PC-3 (cell line): Measurements from ENCODE around the gene SETD1A. TPM values are rescaled to one million over a fixed set of nuclear protein-coding genes. Genes with fewer than 3 reads are reported as not detected.

ENCODE experiments used
- ATAC-seq: fragments of 200-7000 bp; cut with Tn5 transposase; 2 replicates; pipeline ENCODE4 v1.9.1; 2020; ENCODE audit warnings: mild to moderate bottlenecking, moderate library complexity
- BruUV-seq: library from RNA; stranded (reverse); fragments of 400-500 nt; replicated peaks from 2 replicates; lab custom pipeline; 2021; lab: Mats Ljungman, UMichigan
- CTCF ChIA-PET: fragments of 300-600 bp; sonication (Branson Sonifier 250); formaldehyde crosslinking; loops from one replicate; lab custom pipeline; 2022; ENCODE audit warnings: antibody characterized with exemption; lab: Charles Lee
- POLR2A ChIA-PET: fragments of 300-600 bp; sonication (Branson Sonifier 250); formaldehyde crosslinking; loops from one replicate; lab custom pipeline; 2022; ENCODE audit warnings: antibody characterized with exemption; ENCODE audit not compliant: unreplicated experiment; lab: Charles Lee
- DNase-seq: peaks from one replicate; pipeline ENCODE4 v3.0.0-alpha.2; 2015
- H2AFZ ChIP-seq: fragments of 300-600 bp; sonication (generic); 2 replicates; pipeline ENCODE4 v1.6.0; 2016; ENCODE audit warnings: antibody characterized with exemption, low read length
- H3F3A ChIP-seq: fragments of 300-600 bp; sonication (generic); one replicate; pipeline ENCODE4 v1.6.0; 2017; ENCODE audit warnings: antibody characterized with exemption, low read length, control low read depth, mild to moderate bottlenecking; ENCODE audit not compliant: unreplicated experiment
- H3K27ac ChIP-seq: fragments of 300-600 bp; sonication (generic); 2 replicates; pipeline ENCODE4 v1.5.1; 2016; ENCODE audit warnings: mild to moderate bottlenecking, low read length
- H3K27me3 ChIP-seq: fragments of 300-600 bp; sonication (generic); 2 replicates; pipeline ENCODE4 v1.6.1; 2016; ENCODE audit warnings: low read length, mixed read lengths
- H3K36me3 ChIP-seq: fragments of 300-600 bp; sonication (generic); 2 replicates; pipeline ENCODE4 v1.6.1; 2016; ENCODE audit warnings: low read depth, mixed run types, low read length, mixed read lengths
- H3K4me1 ChIP-seq: fragments of 300-600 bp; sonication (generic); 2 replicates; pipeline ENCODE4 v1.5.1; 2016; ENCODE audit warnings: low read length; ENCODE audit not compliant: insufficient read depth
- H3K4me2 ChIP-seq: fragments of 300-600 bp; sonication (generic); 2 replicates; pipeline ENCODE4 v1.6.0; 2016; ENCODE audit warnings: low read length
- H3K4me3 ChIP-seq: fragments of 300-600 bp; sonication (generic); 2 replicates; pipeline ENCODE4 v1.5.1; 2016; ENCODE audit warnings: mild to moderate bottlenecking, low read length, mixed read lengths
- H3K79me2 ChIP-seq: fragments of 300-600 bp; sonication (generic); 2 replicates; pipeline ENCODE4 v1.6.1; 2017; ENCODE audit warnings: low read length, mixed read lengths
- H3K9ac ChIP-seq: fragments of 300-600 bp; sonication (generic); 2 replicates; pipeline ENCODE4 v1.6.0; 2016; ENCODE audit warnings: mild to moderate bottlenecking, low read length
- H3K9me2 ChIP-seq: fragments of 300-600 bp; sonication (generic); replicated peaks from 2 replicates; pipeline ENCODE4 v1.6.1; 2016; ENCODE audit warnings: mixed run types, low read length, mixed read lengths
- H3K9me3 ChIP-seq: fragments of 300-600 bp; sonication (generic); 2 replicates; pipeline ENCODE4 v1.6.1; 2016; ENCODE audit warnings: low read length, mixed read lengths
- H4K20me1 ChIP-seq: fragments of 300-600 bp; sonication (generic); 2 replicates; pipeline ENCODE4 v1.6.1; 2016; ENCODE audit warnings: low read length, mixed read lengths
- CTCF ChIP-seq: fragments of 300-600 bp; sonication (generic); conservative IDR thresholded peaks from 2 replicates; pipeline ENCODE4 v1.5.1; 2017; ENCODE audit warnings: antibody characterized with exemption, low read depth, mild to moderate bottlenecking, low read length
- EZH2 ChIP-seq: fragments of 300-600 bp; sonication (generic); IDR thresholded peaks from one replicate; pipeline ENCODE4 v1.6.1; 2017; ENCODE audit warnings: antibody characterized with exemption, mild to moderate bottlenecking, low read length; ENCODE audit not compliant: unreplicated experiment
- EZH2phosphoT487 ChIP-seq: fragments of 300-600 bp; sonication (generic); IDR thresholded peaks from 2 replicates; pipeline ENCODE4 v1.6.1; 2018; ENCODE audit warnings: mild to moderate bottlenecking, antibody characterized with exemption, low read length, borderline replicate concordance
- intact Hi-C: fragments of 100-400 bp; cut with micrococcal nuclease; formaldehyde crosslinking; loops from 2 replicates; pipeline ENCODE4 v1.9.0; 2023
- total RNA-seq: library from RNA; depleted of rRNA; stranded (reverse); fragments of >200 nt; gene quantifications from 2 replicates; pipeline ENCODE4 v1.2.3, GENCODE V29; 2014

SETD1A gene
- total RNA-seq, 1 experiment from 2014 or later = 7.9 TPM

DNA sequence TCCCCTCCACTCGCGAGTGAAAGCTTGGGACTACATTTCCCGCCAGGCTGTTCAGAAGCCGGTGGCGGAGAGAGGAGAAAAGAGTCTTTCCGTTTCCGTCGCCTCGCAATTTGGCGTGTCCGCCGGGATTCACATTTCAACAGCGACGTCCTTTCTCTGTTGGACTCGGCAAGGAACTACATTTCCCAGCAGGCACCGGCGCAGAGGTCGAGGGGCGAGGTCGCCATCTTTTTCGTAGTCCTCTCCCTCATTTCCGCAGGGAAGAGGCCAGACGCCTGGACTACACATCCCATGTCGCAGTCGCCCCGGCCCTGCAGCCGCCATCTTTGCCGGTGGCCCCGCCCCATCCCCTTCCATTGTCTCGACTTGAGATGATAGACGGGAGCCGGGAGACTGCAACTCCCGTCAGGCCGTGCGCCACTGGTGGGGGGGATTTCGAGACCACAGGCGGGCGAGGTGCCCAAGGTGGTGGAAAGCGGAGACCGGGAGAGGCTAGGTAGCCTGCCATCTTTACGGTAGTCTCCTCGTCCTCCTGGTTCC, 35.1 kb upstream of the SETD1A start:
- CTCF ChIA-PET = no interaction called here
- intact Hi-C loops = loop anchor here (1.0 kb wide), 1 partner anchor 26 kb away; the partner anchor contains the start of gene CTF1
- peak overlapping the region; percentile 86 for H3K9ac ChIP-seq

DNA sequence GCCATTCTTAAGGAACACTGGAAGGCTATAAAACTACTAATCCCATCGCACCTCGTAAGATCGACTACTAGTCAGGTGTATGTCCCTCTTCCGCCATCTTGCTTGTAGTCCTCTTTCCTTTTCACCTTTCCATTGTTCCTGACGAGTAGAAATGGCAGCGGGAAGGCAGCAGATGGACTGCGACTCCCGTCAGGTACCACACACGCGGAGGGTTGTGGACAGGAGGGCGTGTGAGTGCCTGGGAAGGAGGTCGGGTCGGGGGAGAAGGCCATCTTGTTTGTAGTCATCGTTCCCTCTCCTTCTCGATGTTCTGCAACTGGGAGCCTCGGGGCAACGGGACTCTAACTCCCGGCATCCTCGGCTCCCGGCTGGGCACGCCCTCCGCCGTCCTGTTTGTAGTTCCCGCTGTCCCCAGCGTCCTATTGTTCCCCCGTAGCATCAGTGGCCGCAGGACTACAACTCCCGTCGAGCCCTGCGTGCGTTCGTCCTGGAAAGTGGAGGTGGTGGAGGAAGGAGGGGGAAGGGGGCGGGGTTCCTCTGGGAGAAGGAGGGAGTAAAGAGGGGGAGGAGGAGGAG, 34.5 kb upstream of the SETD1A start:
- Histone ChIP-seq H3K9ac (peak overlapping the region; percentile 86), H3K36me3 (no peaks in the 10 kb centered on the region; the same call in 1 of the 2 replicates), H3K27me3 (no peaks in the 10 kb centered on the region), H4K20me1 (no peaks in the 10 kb centered on the region), H3K4me2 (peak overlapping the region; percentile 73), H2AFZ (peak overlapping the region; percentile 77), H3K27ac (peak overlapping the region; percentile 78), H3K9me2 (no peaks in the 10 kb centered on the region), H3K9me3 (no peaks in the 10 kb centered on the region), H3K4me3 (peak overlapping the region; percentile 86), H3K4me1 (peaks cover 7% of the 10 kb centered on the region), H3F3A (no peaks in the 10 kb centered on the region), H3K79me2 (peaks cover 6% of the 10 kb centered on the region)
- ChIA-PET POLR2A (no interaction called here), CTCF (no interaction called here)
- TF ChIP-seq EZH2 (no peak), CTCF (no peak), EZH2phosphoT487 (no peak)
- intact Hi-C loops = loop anchor here (1.0 kb wide), 1 partner anchor 27 kb away; the partner anchor contains the start of gene CTF1
- DNase-seq = peak; percentile 98
- peak; percentile 81 for ATAC-seq
- BruUV-seq = TSS peak; percentile 61

More for the DNA sequence above, 35.1 kb upstream of the SETD1A start:
- H3K4me2 ChIP-seq = peak overlapping the region; percentile 96
- peak; percentile 97 for DNase-seq
- peaks cover 7% of the 10 kb centered on the region for H3K4me1 ChIP-seq
- H3K4me3 ChIP-seq = peak overlapping the region; percentile 86
- H3K9me3 ChIP-seq = no peaks in the 10 kb centered on the region
- H3K79me2 ChIP-seq = peaks cover 6% of the 10 kb centered on the region
- H3K27me3 ChIP-seq = no peaks in the 10 kb centered on the region
- peak overlapping the region; percentile 78 for H3K27ac ChIP-seq
- H3K36me3 ChIP-seq = no peaks in the 10 kb centered on the region; the same call in 1 of the 2 replicates
- H2AFZ ChIP-seq = peak overlapping the region; percentile 96
- H4K20me1 ChIP-seq = no peaks in the 10 kb centered on the region
- no peaks in the 10 kb centered on the region for H3F3A ChIP-seq
- TF ChIP-seq EZH2 = no peak
- no peak for TF ChIP-seq EZH2phosphoT487
- no peak for TF ChIP-seq CTCF
- POLR2A ChIA-PET = no interaction called here
- no peaks in the 10 kb centered on the region for H3K9me2 ChIP-seq
- peak; percentile 86 for ATAC-seq
- TSS peak; percentile 88 for BruUV-seq

DNA sequence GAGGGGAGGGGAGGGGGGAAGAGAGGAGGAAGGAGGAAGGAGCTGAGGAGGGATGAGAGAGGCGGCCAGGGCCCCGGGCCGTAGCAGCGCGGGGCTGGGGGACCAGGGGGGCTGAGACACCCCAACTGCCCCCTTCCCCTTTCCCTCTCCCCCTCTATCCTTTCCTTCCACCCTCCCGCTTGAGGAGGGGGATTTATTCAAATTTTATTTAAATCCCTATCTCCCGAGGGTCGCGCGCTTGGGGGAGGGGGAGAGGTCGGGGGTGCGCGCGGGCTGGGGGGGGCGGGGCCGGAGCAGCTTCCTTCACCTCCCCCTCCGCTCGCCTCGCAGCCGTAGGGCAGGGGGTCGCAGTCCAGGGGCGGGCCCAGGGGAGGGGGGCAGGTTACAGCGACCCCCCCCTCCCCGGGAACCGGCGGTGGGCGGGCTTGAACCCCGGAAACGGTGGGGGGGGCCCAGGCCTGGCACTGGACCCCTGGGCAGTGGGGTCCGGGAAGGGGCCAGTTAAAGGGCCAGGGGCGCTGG, 33.9 kb upstream of the SETD1A start, which contains the start of gene FBXL19:
TSS of gene FBXL19 (plus strand) at position 19 of the 522 bp plus-strand sequence. CDS start 2,183 bp downstream, outside the sequence.
- Histone ChIP-seq H2AFZ (peak within 1 kb of the TSS; percentile 96), H3K79me2 (peaks cover 6% of the 10 kb centered on the region), H3F3A (no peaks in the 10 kb centered on the region), H3K4me2 (peak within 1 kb of the TSS; percentile 96), H3K4me1 (peaks cover 7% of the 10 kb centered on the region), H3K9ac (peak within 1 kb of the TSS; percentile 86), H3K4me3 (peak within 1 kb of the TSS; percentile 86), H3K27ac (peak within 1 kb of the TSS; percentile 78), H3K9me3 (no peaks in the 10 kb centered on the region), H3K27me3 (no peaks in the 10 kb centered on the region), H3K36me3 (no peaks in the 10 kb centered on the region; the same call in 1 of the 2 replicates), H4K20me1 (no peaks in the 10 kb centered on the region), H3K9me2 (no peaks in the 10 kb centered on the region)
- DNase-seq (no peak), ATAC-seq (no peak)
- BruUV-seq = no TSS peak
- TF ChIP-seq EZH2phosphoT487 (no peak), EZH2 (no peak), CTCF (no peak)
- intact Hi-C loops = no loop called here
- POLR2A ChIA-PET = no interaction called here
- CTCF ChIA-PET = interaction anchor here (0.6 kb wide), 1 partner anchor 49 kb away, joined by 3 read pairs; no protein-coding TSS in a partner anchor
